Testis (tissue), 2 donors: ENCODE results near the gene SPAG9.

Experiments
- CTCF ChIP-seq, 3 experiments: fragments of 450-650 bp in 2 of 3; fragments of 200-600 bp in 1 of 3; sonication (generic) in 1 of 3; IDR thresholded peaks; one replicate each; pipeline ENCODE4 v1.5.1; 2016 to 2019; ENCODE audit warnings: antibody characterized with exemption in 3 of 3, mild to moderate bottlenecking in 2 of 3, moderate library complexity in 1 of 3
- POLR2A ChIP-seq: fragments of 450-650 bp; IDR thresholded peaks from one replicate; pipeline ENCODE4 v1.6.1; 2017; ENCODE audit warnings: antibody characterized with exemption, mild to moderate bottlenecking, moderate library complexity

DNA sequence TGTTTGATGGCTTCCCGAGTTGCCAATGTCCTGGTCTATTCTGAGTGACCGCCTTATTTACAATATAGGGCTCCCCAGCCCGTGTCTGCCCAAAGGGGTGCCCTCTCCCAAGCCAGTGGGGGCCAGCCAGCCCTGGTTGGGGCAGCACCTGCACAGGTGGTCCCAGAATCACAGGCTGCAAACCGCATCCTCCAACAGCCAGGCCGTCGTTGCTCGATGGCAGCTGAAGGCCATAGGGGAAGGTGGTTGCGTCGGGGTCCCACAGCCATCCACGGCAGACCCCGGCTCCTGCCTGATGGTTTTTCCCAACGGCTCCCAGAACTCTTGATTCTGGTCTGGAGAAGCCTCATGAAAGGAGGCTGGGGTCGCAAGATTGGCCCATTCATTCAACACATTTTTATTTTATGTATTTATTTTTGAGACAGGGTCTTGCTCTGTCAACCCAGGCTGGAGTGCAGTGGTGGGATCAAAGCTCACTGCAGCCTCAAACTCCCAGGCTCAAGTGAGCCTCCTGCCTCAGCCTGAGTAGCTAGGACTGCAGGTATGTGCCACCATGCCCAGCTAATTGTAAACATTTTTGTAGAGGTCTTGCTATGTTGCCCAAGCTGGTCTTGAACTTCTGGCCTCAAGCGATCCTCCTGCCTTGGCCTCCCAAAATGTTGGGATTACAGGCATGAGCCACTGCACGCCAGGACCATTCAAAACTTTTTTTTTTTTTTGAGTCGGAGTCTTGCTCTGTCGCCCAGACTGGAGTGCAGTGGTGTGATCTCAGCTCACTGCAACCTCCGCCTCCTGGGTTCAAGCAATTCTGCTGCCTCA lies 175.6 kb downstream of the SPAG9 start:
- TF ChIP-seq CTCF (IDR thresholded peaks at IDR 0.05) (no peak), POLR2A (no peak)
